GM19099 (cell line): Measurements from ENCODE around the gene CFAP52.

ENCODE experiments used
- POLR2A ChIP-seq: IDR thresholded peaks from 3 replicates; pipeline ENCODE4 v1.6.1; 2011; ENCODE audit warnings: low read depth; ENCODE audit not compliant: insufficient read length; ENCODE audit errors: extremely low read depth

CFAP52 gene

GRCh38 chr17:9557857-9558256 is 18.6 kb upstream of the CFAP52 start:
- TF ChIP-seq POLR2A = no peak

- TF ChIP-seq POLR2A = no peak
These were observed 12.3 kb upstream of the CFAP52 start for GRCh38 chr17:9564104-9564503.

- TF ChIP-seq POLR2A = no peak
These were observed 10.4 kb upstream of the CFAP52 start for GRCh38 chr17:9566067-9566466.

GRCh38 chr17:9568004-9568403 is 8.4 kb upstream of the CFAP52 start:
- TF ChIP-seq POLR2A = no peak

DNA sequence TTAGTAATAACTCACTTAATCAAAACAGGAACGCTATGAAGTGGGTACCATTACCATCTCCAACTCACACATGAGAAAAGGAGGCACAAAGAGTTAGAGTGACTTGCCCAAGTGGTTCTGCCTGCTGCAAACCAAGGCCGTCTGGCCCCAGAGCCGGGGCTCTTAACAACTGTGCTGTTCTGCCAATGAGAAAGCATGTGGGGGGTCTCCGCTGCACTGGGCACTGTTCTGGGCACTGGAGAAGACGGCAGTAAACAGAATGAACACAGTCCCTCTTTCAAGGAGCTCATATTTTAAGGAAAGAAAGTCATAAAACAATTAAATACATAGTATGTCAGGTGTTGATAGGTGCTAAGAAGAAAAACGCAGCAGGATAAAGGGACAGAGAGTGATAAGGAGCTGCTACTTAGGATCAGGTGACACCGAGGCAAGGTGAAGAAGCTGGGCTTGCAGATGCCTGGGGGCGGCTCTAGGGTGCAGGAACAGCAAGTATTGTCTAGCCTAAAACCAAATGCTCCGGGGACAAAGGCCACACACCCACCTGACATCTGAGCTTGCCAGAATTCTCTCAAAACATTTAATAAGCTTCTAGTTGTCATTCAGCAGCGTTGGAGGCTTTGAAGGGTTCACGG is 7.4 kb upstream of the CFAP52 start:
- TF ChIP-seq POLR2A = no peak

DNA sequence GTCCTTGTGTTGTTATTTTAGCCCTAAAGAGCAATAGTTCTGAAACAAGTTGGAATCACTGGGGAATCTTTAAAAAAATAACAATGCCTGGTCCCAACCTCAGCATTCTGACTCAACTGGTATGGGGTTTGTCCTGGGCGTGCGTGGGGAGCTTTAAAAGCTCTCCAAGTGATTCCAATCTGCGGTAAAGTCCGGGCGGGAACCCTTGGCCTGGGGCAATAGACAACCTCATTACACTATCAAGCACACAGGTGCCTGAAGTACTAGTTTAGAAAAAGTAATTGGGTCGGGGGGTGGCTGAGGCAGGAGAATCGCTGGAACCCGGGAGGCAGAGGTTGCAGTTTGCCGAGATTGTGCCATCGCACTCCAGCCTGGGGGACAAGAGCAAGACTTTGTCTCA is 5.2 kb upstream of the CFAP52 start:
- no peak for TF ChIP-seq POLR2A

DNA sequence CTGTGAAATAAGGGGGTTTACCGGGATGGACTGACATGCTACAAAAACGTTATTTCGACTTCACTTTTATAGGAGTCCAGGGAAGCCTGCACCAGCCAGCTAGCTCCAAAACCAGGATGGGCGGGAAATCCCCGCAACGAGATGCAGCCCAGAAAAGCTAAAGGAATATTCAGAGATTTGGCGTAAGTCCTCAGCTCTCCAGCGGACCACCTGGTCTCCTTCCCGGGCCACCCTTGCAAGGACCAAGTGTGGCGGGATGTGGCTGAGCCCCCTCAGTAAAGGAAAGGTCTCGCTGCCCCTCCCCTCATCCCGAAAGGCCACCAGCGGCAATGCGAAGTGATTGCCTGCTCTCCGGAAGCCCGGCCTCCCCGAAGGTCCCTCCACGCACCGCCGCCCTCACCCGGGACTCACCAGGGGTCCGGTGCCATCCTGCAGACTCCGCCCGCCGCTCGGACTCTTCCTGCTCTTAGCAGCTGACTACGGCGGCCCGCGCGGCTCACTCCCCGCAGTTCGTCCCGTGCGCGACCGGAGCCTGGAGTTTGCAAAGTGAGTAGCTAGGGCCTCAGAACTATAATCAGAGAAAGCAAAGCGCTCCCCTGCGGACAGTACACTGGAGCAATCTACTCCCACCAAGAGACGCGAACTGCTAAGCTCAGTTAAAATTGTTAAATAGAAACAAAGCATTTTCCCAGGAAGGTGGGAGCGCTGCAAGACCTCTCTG is 901 bp upstream of the CFAP52 start, which contains the start of gene STX8:
TSS of gene STX8 (minus strand) at position 440 of the 721 bp plus-strand sequence. CDS start at position 428, 12 bp downstream.
- peak; percentile 65 for TF ChIP-seq POLR2A

DNA sequence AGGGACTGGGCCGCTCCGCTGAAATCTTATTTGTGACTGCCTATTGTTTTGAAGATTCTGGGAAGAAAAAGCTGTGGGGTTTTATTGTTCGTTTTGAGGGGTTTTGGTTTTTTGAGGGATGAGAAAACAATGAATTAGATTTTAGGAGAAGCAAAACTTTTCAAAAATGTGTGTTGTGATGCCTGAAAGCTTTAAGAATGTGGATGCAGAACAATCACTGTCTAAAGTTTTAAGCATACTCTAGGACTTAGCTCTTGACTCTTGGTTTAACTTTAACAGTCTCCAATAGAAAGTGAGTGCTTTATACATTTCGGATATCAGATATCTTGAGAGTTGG is 899 bp downstream of the CFAP52 start:
- no peak for TF ChIP-seq POLR2A

DNA sequence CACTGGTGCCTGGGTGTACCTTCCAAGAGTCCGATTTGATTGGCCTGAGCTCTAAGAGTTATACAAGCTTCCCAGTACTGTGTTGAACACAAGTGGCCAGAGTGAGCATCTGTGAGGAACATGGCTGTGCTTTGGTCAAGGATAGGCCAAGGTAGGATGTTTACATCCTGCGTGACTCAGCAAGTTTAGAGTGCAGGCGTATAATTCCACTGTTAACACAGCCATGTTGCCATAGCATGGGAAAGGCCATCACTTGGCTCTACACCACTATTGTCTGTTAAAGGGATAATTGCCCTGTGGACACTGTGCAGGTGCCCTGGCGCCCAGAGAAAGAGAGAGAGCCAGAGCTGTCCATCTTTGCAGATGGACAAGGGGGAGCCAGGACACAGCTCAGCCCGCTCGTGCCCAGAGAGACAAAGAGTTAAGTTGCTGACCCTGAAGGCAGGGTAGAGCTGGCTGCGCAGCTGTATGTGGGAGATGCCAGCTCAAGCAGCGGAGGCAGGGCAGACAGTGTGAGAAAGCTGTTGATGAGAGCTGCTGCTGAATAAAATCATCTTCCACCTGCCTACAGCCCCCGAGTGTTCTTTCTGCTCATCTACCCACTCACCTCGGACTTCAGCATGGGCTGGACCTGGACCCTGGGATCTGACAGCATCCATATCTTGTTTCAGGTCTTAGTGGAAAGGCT is 11.7 kb downstream of the CFAP52 start:
- TF ChIP-seq POLR2A = no peak

- no peak for TF ChIP-seq POLR2A
These were observed 17.6 kb downstream of the CFAP52 start for GRCh38 chr17:9594065-9594464.

DNA sequence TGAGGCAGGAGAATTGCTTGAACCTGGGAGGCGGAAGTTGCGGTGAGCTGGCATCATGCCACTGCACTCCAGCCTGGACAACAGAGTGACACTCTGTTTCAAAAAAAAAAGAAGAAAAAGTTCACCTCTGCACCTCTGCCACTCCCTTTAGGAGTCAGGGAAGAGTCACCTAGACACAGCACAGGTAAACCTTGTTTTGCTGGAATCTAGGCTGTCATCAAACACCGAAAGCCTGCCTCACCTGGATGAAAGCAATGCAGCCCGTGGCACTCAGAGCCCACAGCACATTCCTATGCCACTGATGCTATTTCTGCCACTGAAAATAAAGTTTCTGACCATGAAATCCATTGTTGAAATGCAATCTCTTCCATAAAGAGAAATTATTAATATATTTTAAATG is 22.2 kb downstream of the CFAP52 start:
- no peak for TF ChIP-seq POLR2A

DNA sequence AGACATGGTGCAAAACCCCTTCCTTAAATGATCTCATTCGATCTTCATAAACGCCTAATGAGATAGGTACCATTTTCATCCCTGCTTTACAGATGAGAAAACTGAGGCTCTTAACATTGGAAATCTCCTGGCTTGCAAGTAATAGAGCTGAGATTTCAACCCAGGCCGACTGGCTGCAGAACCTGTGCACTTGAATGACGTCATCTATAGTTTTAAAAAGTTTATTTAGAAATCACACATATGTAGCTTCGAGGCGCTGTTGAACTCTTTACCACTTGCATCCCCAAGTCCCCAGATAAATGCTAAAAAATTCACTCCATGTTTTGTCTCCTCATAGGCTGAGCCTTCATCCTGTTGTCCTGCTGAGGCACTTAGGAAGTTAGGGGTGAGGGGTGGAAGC is 30.0 kb downstream of the CFAP52 start:
- TF ChIP-seq POLR2A = no peak

GRCh38 chr17:9611557-9611956 is 35.1 kb downstream of the CFAP52 start:
- TF ChIP-seq POLR2A = no peak

- TF ChIP-seq POLR2A = no peak
These were observed 35.6 kb downstream of the CFAP52 start for GRCh38 chr17:9612006-9612405.

GRCh38 chr17:9615486-9615885 is 39.0 kb downstream of the CFAP52 start:
- TF ChIP-seq POLR2A = no peak

GRCh38 chr17:9622961-9623360 is 46.5 kb downstream of the CFAP52 start:
- TF ChIP-seq POLR2A = no peak
